HG03469 (cell line): ENCODE data around the gene BNIP2.
"Not testable (repeated sequence)": the region's sequence is repeated elsewhere in the genome, so short reads cannot be mapped to it uniquely, and the experiment has no call there.

Experiments
- ATAC-seq: cut with Tn5 transposase; IDR thresholded peaks from one replicate; pipeline ENCODE4 v1.9.1; 2021; ENCODE audit warnings: mild to moderate bottlenecking, moderate library complexity, moderate number of reproducible peaks; ENCODE audit not compliant: unreplicated experiment

Gene BNIP2

GRCh38 chr15:59688782-59689625 lies at the start of gene BNIP2:
Gene BNIP2, minus strand, starts transcription at chr15:59689320. Its CDS starts 6,863 bp downstream, at chr15:59682457.
- ATAC-seq = no peak

GRCh38 chr15:59738676-59739075 lies 49.6 kb upstream of the BNIP2 start:
- ATAC-seq = no peak

GRCh38 chr15:59736181-59736580 lies 47.1 kb upstream of the BNIP2 start:
- ATAC-seq = no peak

GRCh38 chr15:59725151-59725486 lies 36.0 kb upstream of the BNIP2 start:
- no peak for ATAC-seq

GRCh38 chr15:59723687-59724346 lies 34.7 kb upstream of the BNIP2 start:
- no peak for ATAC-seq

- ATAC-seq = no peak
These were observed 33.4 kb upstream of the BNIP2 start for GRCh38 chr15:59722476-59722875.

GRCh38 chr15:59722037-59722436 lies 32.9 kb upstream of the BNIP2 start:
- ATAC-seq = no peak

- no peak for ATAC-seq
These were observed 32.3 kb upstream of the BNIP2 start for GRCh38 chr15:59721411-59721810.

- ATAC-seq = no peak
These were observed 24.1 kb upstream of the BNIP2 start for GRCh38 chr15:59713177-59713576.

- ATAC-seq = no peak
These were observed 22.5 kb upstream of the BNIP2 start for GRCh38 chr15:59711451-59712243.

- no peak for ATAC-seq
These were observed 18.5 kb upstream of the BNIP2 start for GRCh38 chr15:59707619-59708018.

- no peak for ATAC-seq
These were observed 15.1 kb upstream of the BNIP2 start for GRCh38 chr15:59703979-59704796.

GRCh38 chr15:59702351-59702750 lies 13.2 kb upstream of the BNIP2 start:
- no peak for ATAC-seq

GRCh38 chr15:59701880-59702279 lies 12.8 kb upstream of the BNIP2 start:
- no peak for ATAC-seq

GRCh38 chr15:59699810-59700431 lies 10.8 kb upstream of the BNIP2 start:
- no peak for ATAC-seq

GRCh38 chr15:59698065-59698464 lies 8.9 kb upstream of the BNIP2 start:
- ATAC-seq = not testable (repeated sequence)

GRCh38 chr15:59696332-59696731 lies 7.2 kb upstream of the BNIP2 start:
- no peak for ATAC-seq

- ATAC-seq = no peak
These were observed 5.7 kb upstream of the BNIP2 start for GRCh38 chr15:59694779-59695178.

- ATAC-seq = no peak
These were observed 2.2 kb upstream of the BNIP2 start for GRCh38 chr15:59691194-59691805.
